PC-3 (cell line): ENCODE results near the gene MAP2K7.

Experiments
- CTCF ChIP-seq: fragments of 300-600 bp; sonication (generic); conservative IDR thresholded peaks from 2 replicates; pipeline ENCODE4 v1.5.1; 2017; ENCODE audit warnings: antibody characterized with exemption, low read depth, mild to moderate bottlenecking, low read length
- EZH2 ChIP-seq: fragments of 300-600 bp; sonication (generic); IDR thresholded peaks from one replicate; pipeline ENCODE4 v1.6.1; 2017; ENCODE audit warnings: antibody characterized with exemption, mild to moderate bottlenecking, low read length; ENCODE audit not compliant: unreplicated experiment

- TF ChIP-seq CTCF (no peak), EZH2 (no peak)
Observed at GRCh38 chr19:7913652-7914051, 10.0 kb downstream of the MAP2K7 start.
